Urinary bladder (tissue), 4 donors: ENCODE data around the gene MARCHF3. TPM values are rescaled to one million over a fixed set of nuclear protein-coding genes. Genes with fewer than 3 reads are reported as not detected.

Experiments used
- DNase-seq: peaks from one replicate; pipeline ENCODE4 v3.0.0-alpha.2; 2015; ENCODE audit errors: extremely low spot score
- H3K27ac ChIP-seq: one replicate; pipeline ENCODE4 v1.5.1; 2013; ENCODE audit warnings: low read depth, mild to moderate bottlenecking, moderate library complexity
- H3K36me3 ChIP-seq: one replicate; pipeline ENCODE4 v1.6.1; 2013; ENCODE audit warnings: mild to moderate bottlenecking, moderate library complexity; ENCODE audit not compliant: insufficient read depth
- H3K4me1 ChIP-seq: one replicate; pipeline ENCODE4 v1.6.1; 2013; ENCODE audit warnings: mild to moderate bottlenecking, moderate library complexity; ENCODE audit not compliant: insufficient read depth
- H3K4me3 ChIP-seq: one replicate; pipeline ENCODE4 v1.5.1; 2013; ENCODE audit warnings: low read depth, low read length
- WGBS: extraction: QIAGEN DNeasy Blood & Tissue Kit; methylation state at CpG from one replicate; pipeline ENCODE4 v1.1.7; 2013; 5-methylcytosine and 5-hydroxymethylcytosine counted together
- polyA plus RNA-seq: library from polyadenylated mRNA; stranded (reverse); fragments of 200-250 nt; gene quantifications from one replicate; pipeline ENCODE4 v1.2.3, GENCODE V29; 2013
- total RNA-seq: library from RNA; depleted of rRNA; stranded (reverse); fragments of >200 nt; gene quantifications from one replicate; pipeline ENCODE4 v1.2.3, GENCODE V29; 2014
- donor health status: healthy with polysubstance abuse.
- donor health status: healthy.

The MARCHF3 gene
- total and polyA plus RNA-seq, 2 donors, result 8.6 to 9.2 TPM

DNA sequence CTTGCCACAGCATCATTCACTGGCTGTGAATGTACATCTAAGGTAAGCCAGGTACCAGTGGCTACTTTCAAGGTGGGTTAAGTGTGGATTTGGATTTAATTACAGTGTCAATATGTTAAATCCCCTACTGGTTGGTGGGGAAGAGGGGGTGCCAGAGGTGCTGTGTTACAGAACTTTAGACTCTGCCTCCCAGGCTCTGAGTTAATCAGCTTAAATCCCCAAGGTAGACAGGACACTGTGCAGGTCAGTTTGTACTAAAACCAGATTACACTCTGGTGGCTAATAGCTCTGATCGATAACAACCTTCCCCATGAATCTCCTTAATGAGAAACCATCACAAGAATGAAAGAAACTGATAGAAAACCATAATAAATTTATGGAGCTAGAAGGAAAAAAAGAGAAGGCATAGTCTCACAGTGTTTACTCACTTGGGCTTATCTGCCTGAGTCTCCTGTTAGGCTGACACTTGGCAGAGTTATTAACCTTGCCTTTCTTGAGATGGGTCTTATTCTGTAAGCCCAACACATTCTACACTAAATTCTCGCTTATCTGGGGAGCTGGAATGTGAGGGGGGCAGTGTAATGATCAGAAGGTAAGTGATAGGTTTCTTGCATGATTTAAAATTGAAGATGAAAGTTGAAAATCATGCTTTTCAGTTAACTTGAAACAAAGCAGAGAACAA is 146.7 kb downstream of the MARCHF3 start:
- no peak overlapping the region for H3K27ac ChIP-seq
- WGBS, result 30% methylated on average over 2 of the region's 2 CpGs
- H3K36me3 ChIP-seq, result no peaks in the 10 kb centered on the region
- no peak for DNase-seq
- H3K4me3 ChIP-seq, result no peak overlapping the region
- no peaks in the 10 kb centered on the region for H3K4me1 ChIP-seq

DNA sequence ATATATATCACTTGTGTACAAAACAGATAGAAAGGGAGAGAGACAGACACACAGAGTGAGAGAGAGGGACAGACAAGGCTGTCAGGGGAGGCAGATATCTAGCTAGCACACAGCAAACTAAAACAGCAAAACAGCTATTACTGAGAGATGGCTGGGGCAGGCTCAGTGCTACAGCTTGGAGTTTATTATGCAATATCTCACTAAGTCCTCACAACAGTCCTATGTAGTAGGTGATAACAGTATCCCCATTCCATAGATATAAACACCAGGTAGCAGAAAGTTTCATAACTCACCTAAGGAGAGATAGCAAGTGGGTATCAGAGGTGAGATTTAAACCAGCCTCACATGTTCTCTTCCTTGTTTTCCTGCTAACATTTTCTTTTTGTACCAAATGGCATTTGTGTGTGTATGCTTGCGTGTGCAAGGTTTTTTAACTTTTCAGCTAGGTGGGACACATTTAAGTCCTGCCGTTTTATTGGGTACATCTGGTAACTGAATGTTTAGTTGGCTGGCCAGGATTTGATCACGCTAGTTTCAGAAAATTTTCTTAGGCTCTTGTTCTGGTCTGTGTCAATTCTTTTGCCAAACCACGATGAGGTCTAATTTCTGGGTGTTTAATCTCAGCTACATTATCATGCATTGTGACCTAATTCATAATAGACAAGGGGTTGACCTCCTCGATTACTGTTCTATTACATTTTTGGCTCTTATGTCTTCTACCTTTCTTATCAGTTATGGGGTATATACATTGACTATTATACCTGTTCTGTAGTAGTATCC is 148.3 kb downstream of the MARCHF3 start:
- H3K4me1 ChIP-seq, result no peaks in the 10 kb centered on the region
- no peak for DNase-seq
- WGBS, result 87% methylated on average over 5 of the region's 5 CpGs
- no peak overlapping the region for H3K27ac ChIP-seq
- H3K4me3 ChIP-seq, result no peak overlapping the region
- H3K36me3 ChIP-seq, result no peaks in the 10 kb centered on the region

DNA sequence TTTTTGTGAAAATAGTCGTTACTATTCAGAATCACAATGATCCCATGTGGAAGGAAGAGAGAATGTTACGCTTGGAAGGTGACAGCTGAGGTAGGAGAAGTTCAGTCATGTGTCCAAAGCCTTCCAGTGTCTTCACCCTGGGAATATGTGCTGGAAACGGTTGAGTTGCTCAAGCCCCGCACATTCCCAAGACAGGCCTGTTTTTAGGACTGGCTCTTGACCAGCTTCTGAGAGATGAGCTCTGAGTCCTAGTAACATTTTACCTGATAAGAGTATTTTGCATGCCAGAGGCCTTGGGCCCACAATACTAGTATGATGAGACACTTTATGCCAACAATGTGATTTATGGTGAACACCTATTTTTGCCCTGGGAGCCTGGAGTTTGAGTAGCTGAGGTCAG is 151.7 kb downstream of the MARCHF3 start:
- WGBS, result 96% methylated on average over 4 of the region's 4 CpGs
- H3K4me1 ChIP-seq, result no peaks in the 10 kb centered on the region
- no peak overlapping the region for H3K27ac ChIP-seq
- no peaks in the 10 kb centered on the region for H3K36me3 ChIP-seq
- H3K4me3 ChIP-seq, result no peak overlapping the region
- no peak for DNase-seq

DNA sequence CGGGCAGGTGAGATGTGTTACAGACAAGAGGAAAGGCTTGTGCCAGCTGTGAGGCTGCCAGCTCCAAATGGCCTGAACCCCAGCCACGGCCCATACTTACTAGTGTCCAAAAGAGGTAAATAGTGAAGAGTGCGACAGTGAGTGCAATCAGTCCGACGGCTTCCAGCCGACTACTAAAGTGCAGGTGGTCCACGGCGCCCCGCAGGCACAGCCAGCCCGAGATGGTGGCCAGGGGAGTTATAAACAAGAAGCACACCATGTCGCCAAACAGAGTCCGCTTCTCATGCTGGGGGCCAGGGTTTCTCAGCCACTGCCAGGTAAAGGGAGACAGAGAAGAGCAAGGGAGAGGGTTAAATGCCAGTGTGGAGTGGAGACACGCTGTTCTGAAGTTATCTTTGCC is 152.3 kb downstream of the MARCHF3 start:
- Histone ChIP-seq H3K4me3 (no peak overlapping the region), H3K27ac (no peak overlapping the region), H3K36me3 (no peaks in the 10 kb centered on the region), H3K4me1 (no peaks in the 10 kb centered on the region)
- DNase-seq, result no peak
- 82% methylated on average over 13 of the region's 13 CpGs for WGBS

DNA sequence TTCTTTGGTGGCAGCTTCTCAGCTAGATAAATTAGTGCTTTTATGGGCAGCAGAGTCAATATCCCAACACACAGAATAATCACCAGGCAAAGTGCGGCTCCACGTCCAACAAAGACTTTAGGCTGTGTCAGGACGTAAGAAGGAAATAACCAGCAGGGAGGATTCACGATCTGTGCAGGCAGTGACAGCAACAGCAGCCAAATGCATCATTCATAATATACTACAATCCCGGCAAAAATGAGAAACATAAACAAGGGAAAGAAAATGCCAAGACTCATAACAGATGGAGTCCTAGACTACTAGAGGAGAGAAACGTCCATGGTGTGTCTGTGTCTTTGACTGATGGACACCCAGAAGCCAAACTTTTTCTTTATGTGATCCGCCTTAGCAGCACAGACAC is 152.8 kb downstream of the MARCHF3 start:
- H3K27ac ChIP-seq, result no peak overlapping the region
- DNase-seq, result no peak

DNA sequence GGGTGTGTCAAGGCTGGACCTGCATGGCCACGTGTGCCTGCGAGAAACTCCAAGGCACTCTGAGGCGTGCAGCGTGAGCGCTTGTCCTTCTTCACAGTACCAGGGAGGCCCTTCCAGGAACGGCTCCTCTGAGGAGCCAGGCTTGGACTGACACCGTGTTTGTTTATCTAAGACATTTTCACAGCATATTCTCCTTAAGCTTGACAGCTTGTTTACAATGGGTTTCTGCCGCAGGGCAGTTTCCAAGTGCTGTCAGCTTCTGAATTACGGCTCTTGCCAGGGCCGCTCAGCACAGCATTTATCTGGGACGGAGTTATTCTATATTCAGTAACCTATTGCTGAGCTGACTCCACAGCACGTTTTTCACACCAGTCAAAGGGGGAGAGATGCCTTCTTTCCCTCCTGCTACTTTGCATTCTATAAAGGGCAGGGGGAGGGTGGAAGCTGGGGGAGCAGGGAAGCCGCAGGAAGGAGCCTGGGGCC is 155.0 kb downstream of the MARCHF3 start:
- no peaks in the 10 kb centered on the region for H3K4me1 ChIP-seq
- no peak overlapping the region for H3K27ac ChIP-seq
- no peak overlapping the region for H3K4me3 ChIP-seq
- 41% methylated on average over 13 of the region's 13 CpGs for WGBS
- no peak for DNase-seq
- H3K36me3 ChIP-seq, result no peaks in the 10 kb centered on the region

More for the DNA sequence above, 152.8 kb downstream of the MARCHF3 start:
- WGBS, result 57% methylated on average over 7 of the region's 7 CpGs
- Histone ChIP-seq H3K36me3 (no peaks in the 10 kb centered on the region), H3K4me3 (no peak overlapping the region), H3K4me1 (no peaks in the 10 kb centered on the region)

DNA sequence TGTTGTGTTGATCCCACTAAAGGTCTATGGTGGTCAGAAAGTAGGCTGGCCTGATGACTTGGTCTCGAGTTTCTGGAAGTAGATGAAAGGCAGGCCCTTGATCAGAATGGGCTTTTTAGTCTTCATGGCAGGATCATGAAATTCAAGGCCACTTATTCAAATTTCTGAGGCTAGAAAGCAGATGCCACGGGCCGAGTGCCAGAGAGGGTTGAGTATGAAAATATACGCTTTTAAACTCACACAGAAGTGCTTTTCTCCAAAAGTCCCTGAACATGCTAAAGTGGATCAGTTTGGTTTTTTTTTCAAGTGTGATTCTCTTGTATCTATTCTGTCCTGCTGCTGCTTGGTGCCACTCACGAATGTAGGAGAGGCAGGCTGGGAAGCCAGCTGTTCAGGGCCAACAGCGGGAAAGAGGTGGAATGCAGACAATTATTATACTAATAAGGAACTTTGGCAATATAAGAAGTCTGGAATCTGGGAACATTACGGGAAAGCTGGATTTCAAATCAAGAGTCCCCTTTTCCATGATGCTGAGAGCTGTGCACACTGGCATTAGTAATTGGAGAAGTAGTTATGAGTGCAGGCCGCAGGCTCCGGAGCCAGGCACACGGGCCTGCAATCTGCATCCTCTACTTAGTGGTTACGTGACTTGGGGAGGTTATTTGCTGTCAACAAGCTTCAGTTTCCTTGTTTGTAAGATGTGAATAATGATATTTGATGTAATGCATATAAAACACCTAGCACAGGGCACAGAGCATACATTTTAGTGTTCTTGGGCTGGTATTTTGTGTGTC is 157.6 kb downstream of the MARCHF3 start:
- DNase-seq, result no peak
- no peak overlapping the region for H3K27ac ChIP-seq
- 90% methylated on average over 11 of the region's 11 CpGs for WGBS
- H3K36me3 ChIP-seq, result no peaks in the 10 kb centered on the region
- H3K4me1 ChIP-seq, result no peaks in the 10 kb centered on the region
- no peak overlapping the region for H3K4me3 ChIP-seq

DNA sequence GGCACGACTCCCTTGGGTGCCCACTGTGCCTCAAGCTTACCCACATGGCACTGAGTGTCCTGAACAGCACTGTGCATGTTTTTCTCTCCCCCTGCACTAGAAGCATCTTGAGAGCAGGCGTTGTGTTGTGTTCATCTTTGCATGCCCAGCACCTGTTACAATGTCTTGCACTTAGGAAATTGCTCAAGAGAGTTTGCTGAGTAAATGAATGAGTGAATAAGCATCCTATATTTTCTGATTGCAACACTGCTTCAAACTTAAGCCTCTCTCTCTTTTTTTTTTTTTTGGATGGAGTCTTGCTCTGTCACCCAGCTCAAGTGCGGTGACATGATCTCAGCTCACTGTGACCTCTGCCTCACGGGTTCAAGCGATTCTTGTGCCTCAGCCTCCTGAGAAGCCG is 158.9 kb downstream of the MARCHF3 start:
- WGBS, result 96% methylated on average over 6 of the region's 6 CpGs
- no peaks in the 10 kb centered on the region for H3K36me3 ChIP-seq

DNA sequence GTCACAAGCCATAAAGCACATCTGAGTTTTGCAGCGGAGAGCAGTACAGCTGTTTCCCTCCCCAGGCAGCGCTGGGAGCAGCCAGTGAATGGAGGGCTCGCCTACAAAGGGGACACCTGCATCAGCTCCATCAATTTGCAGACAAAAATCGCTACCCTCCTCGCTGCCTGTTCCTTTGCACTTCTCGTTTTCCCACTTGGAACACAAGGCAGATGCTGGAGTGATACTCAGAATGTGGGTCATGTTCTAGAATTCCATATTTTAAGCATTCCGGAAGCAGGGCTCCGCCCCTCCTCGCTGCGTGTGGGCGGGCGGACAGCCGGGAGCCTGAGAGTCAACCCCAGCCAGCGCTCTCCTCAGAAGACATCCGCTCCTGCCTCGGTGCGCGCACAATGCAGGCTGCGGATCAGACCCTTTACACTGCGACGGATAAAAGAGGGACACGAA is 161.3 kb downstream of the MARCHF3 start:
- Histone ChIP-seq H3K4me1 (no peaks in the 10 kb centered on the region), H3K36me3 (no peaks in the 10 kb centered on the region), H3K4me3 (no peak overlapping the region), H3K27ac (no peak overlapping the region)
- DNase-seq, result no peak
- WGBS, result 10% methylated on average over 22 of the region's 22 CpGs

More for the DNA sequence above, 158.9 kb downstream of the MARCHF3 start:
- Histone ChIP-seq H3K4me1 (no peaks in the 10 kb centered on the region), H3K4me3 (no peak overlapping the region), H3K27ac (no peak overlapping the region)
- no peak for DNase-seq

DNA sequence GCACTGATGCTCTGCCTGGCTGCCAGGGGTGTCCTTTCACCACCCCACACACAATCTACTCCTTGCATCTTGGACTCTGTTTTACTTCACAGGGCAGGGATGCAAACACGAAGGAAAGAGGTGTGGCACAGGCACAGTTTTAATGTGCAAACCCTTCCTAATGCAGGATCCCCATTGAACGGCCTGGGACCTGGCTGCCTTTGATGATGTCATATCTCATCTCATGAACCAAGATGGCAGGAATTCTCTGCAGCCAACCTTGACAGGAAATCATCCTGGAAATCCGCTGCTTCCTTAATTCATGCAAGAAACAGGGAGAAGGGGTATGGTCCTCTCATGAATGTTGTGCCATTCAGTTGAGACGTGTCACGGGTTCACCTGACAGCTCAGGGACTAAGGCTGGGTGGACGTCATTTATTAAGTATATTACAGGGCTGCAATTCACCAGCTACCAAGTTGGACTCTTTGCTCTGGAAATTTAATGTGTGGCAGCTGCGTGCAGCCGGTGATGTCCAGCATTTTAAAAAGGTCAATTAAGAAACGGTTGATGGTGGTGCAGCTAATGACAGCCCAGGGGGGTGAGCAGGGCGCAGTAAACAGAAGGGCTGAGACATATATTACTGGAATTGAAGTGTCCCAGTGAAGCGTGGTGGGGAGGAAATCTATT is 161.9 kb downstream of the MARCHF3 start:
- H3K4me3 ChIP-seq, result no peak overlapping the region
- H3K4me1 ChIP-seq, result no peaks in the 10 kb centered on the region
- 69% methylated on average over 11 of the region's 11 CpGs for WGBS
- no peaks in the 10 kb centered on the region for H3K36me3 ChIP-seq
- DNase-seq, result no peak
- H3K27ac ChIP-seq, result no peak overlapping the region

DNA sequence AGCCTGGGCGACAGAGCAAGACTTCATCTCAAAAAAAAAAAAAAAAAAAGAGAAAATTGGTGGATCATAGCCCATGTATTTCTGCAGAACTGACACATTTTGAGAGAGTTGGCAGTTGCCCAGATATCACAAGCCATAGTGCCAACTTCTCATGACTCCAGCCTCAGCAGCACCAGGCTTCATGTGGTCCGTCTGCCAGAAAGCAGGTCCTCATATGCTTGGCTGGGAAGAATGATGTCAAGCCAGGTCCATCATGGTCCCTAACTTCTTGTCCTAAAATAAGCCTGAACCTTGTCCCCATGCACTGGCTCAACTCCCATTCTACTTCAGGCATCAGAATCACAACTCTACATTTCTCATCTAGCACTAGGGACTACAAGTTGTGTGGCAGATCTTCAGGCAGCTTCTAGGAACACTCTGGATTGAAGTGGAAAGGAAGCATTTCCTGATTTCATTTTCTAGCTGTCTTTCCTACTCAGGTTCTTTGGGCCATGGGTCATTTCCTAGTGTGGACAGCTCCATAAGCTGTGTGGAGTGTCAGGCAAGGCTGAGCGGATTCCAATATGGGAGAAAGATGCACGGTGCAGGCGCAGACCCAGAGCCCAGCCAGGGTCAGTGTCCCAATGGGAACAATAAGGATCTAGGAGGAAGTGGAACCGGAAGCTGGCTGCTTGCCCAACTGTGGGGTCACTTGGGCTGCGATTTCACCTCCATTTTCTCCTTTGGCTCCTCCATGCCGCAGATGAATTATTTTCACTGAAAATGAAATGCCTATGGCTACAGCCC is 163.3 kb downstream of the MARCHF3 start:
- Histone ChIP-seq H3K27ac (no peak overlapping the region), H3K4me1 (no peaks in the 10 kb centered on the region), H3K36me3 (no peaks in the 10 kb centered on the region), H3K4me3 (no peak overlapping the region)
- no peak for DNase-seq
- 90% methylated on average over 8 of the region's 8 CpGs for WGBS

DNA sequence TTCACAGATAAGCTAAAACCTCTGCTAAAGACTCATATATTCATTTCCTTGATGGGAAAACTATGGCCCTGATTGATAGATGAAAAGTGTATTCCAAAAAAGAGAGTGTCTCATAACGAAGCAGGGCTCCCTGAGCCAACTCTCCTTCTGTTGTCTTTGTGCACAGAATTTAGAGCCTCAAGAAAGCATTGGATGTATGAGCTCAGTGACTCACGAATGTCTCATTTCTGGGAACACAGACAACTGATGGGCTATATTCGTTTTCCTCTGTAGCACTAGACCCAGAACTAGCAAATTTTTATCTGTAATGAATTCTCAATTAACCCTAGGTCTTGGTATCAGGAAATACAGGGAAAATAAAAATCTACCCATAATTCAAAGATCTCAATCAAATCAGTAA is 165.1 kb downstream of the MARCHF3 start:
- no peak overlapping the region for H3K27ac ChIP-seq
- no peaks in the 10 kb centered on the region for H3K36me3 ChIP-seq
- no peak for DNase-seq
- no peak overlapping the region for H3K4me3 ChIP-seq
- H3K4me1 ChIP-seq, result no peaks in the 10 kb centered on the region
- WGBS, result 60% methylated on average over 3 of the region's 3 CpGs
